ENCODE data around the gene BCL6B.
"Not testable (repeated sequence)": the region's sequence is repeated elsewhere in the genome, so short reads cannot be mapped to it uniquely, and the experiment has no call there.

BCL6B gene

GRCh38 chr17:7043182-7043496, 20.3 kb downstream of the BCL6B start:
- Histone ChIP-seq H3K4me3 (ENCODE audit: insufficient read depth, low read depth, low read length, poor library complexity, severe bottlenecking) (peak overlapping the region; percentile 48), H3K9me3 (ENCODE audit: control insufficient read depth, low read length) (no peaks in the 10 kb centered on the region), H3K4me1 (ENCODE audit: control insufficient read depth, insufficient read depth, low read length, poor library complexity, severe bottlenecking) (peaks cover 39% of the 10 kb centered on the region), H3K36me3 (ENCODE audit: control insufficient read depth, insufficient read depth, low read length) (no peaks in the 10 kb centered on the region), H3K27me3 (replicated peaks; ENCODE audit: control insufficient read depth, insufficient read depth, low read length, poor library complexity, severe bottlenecking) (no peaks in the 10 kb centered on the region), H3K27ac (ENCODE audit: insufficient read depth, low read length, poor library complexity, severe bottlenecking) (no peak overlapping the region)
- DNase-seq, result no peak

- Histone ChIP-seq H3K27ac (ENCODE audit: insufficient read depth, low read length, poor library complexity, severe bottlenecking) (peak within 1 kb of the TSS; percentile 29), H3K4me1 (ENCODE audit: control insufficient read depth, insufficient read depth, low read length, poor library complexity, severe bottlenecking) (peaks cover 39% of the 10 kb centered on the region), H3K36me3 (ENCODE audit: control insufficient read depth, insufficient read depth, low read length) (no peaks in the 10 kb centered on the region)
These were observed 20.8 kb downstream of the BCL6B start, which contains the start of gene SLC16A11 for GRCh38 chr17:7043497-7044198. Gene SLC16A11, minus strand, starts transcription at chr17:7044092. Its CDS starts 579 bp downstream, at chr17:7043513.

DNA sequence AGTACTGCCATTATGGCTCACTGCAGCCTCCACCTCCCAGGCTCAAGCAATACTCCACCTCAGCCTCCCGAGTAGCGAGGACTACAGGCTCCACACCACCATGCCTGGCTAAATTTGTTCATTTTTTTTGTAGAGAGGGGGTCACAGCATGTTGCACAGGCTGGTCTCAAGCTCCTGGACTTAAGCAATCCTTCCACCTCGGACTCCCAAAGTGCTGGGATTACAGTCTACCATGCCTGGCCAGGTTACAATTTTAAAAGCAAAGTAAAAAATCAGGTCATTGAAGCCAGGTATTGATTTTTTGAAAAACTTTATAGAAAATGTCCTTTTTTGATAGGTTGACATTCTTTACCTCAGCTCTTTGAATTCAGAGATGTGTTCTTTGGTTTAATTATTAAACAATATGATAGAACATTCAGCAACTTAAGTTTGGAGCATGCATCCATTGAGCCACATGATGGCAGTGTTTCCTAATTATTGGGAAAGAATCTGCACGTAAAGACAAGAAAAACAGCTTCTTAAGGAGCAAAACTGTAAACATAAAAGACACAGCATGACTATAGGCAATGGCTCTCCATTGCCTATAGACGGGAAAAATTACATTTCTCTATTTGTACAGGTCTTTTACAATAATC, 22.8 kb downstream of the BCL6B start:
- H3K36me3 ChIP-seq (ENCODE audit: control insufficient read depth, insufficient read depth, low read length), result no peaks in the 10 kb centered on the region
- no peaks in the 10 kb centered on the region for H3K9me3 ChIP-seq (ENCODE audit: control insufficient read depth, low read length)
- peaks cover 39% of the 10 kb centered on the region for H3K4me1 ChIP-seq (ENCODE audit: control insufficient read depth, insufficient read depth, low read length, poor library complexity, severe bottlenecking)
- H3K27ac ChIP-seq (ENCODE audit: insufficient read depth, low read length, poor library complexity, severe bottlenecking), result peak overlapping the region; percentile 77
- DNase-seq, result peak in 1 of 3 donors; percentile 29
- H3K4me3 ChIP-seq (ENCODE audit: insufficient read depth, low read depth, low read length, poor library complexity, severe bottlenecking), result peak overlapping the region; percentile 46
- no peaks in the 10 kb centered on the region for H3K27me3 ChIP-seq (replicated peaks; ENCODE audit: control insufficient read depth, insufficient read depth, low read length, poor library complexity, severe bottlenecking)

More at GRCh38 chr17:7043497-7044198, 20.8 kb downstream of the BCL6B start, which contains the start of gene SLC16A11:
- DNase-seq, result no peak
- peak within 1 kb of the TSS; percentile 48 for H3K4me3 ChIP-seq (ENCODE audit: insufficient read depth, low read depth, low read length, poor library complexity, severe bottlenecking)
- H3K9me3 ChIP-seq (ENCODE audit: control insufficient read depth, low read length), result no peaks in the 10 kb centered on the region
- no peaks in the 10 kb centered on the region for H3K27me3 ChIP-seq (replicated peaks; ENCODE audit: control insufficient read depth, insufficient read depth, low read length, poor library complexity, severe bottlenecking)

DNA sequence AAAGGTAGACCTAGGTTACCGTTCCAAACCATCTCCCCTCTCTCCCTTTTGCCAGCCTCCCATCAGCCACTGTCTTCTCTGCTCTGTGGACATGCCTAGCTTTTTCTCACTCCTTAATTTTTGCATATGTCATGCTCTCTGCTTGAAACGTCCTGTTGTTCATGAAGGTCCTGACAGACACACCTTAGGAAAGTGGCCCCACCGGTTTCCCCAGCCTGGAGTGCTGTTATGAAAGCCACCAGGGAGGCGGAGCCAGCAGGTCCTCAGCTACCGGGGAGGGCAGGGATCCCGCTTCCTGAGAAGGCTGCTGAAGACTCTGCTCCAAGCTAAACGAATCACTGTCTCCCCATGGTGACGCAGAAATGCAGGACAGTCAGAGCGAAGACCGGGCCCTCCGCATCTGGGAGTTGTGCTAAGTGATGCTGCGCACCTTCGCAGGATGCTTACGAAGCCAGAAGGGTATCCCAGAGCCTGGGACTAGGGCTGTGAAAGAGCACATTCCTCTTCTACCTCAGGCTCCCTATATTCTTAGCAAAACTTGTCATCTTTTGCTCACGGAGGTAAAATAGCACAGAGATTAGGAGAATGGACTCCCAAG, 23.4 kb downstream of the BCL6B start:
- Histone ChIP-seq H3K27me3 (replicated peaks; ENCODE audit: control insufficient read depth, insufficient read depth, low read length, poor library complexity, severe bottlenecking) (no peaks in the 10 kb centered on the region), H3K4me1 (ENCODE audit: control insufficient read depth, insufficient read depth, low read length, poor library complexity, severe bottlenecking) (peaks cover 39% of the 10 kb centered on the region), H3K4me3 (ENCODE audit: insufficient read depth, low read depth, low read length, poor library complexity, severe bottlenecking) (peak overlapping the region; percentile 46), H3K36me3 (ENCODE audit: control insufficient read depth, insufficient read depth, low read length) (no peaks in the 10 kb centered on the region), H3K9me3 (ENCODE audit: control insufficient read depth, low read length) (no peaks in the 10 kb centered on the region), H3K27ac (ENCODE audit: insufficient read depth, low read length, poor library complexity, severe bottlenecking) (peak overlapping the region; percentile 77)
- peak in 1 of 3 donors; percentile 37 for DNase-seq

GRCh38 chr17:7046725-7047397, 24.0 kb downstream of the BCL6B start:
- H3K27me3 ChIP-seq (replicated peaks; ENCODE audit: control insufficient read depth, insufficient read depth, low read length, poor library complexity, severe bottlenecking); H3K36me3 ChIP-seq (ENCODE audit: control insufficient read depth, insufficient read depth, low read length); H3K9me3 ChIP-seq (ENCODE audit: control insufficient read depth, low read length): not testable (repeated sequence)
- Histone ChIP-seq H3K4me1 (ENCODE audit: control insufficient read depth, insufficient read depth, low read length, poor library complexity, severe bottlenecking) (peaks cover 35% of the 10 kb centered on the region), H3K4me3 (ENCODE audit: insufficient read depth, low read depth, low read length, poor library complexity, severe bottlenecking) (peak overlapping the region; percentile 46), H3K27ac (ENCODE audit: insufficient read depth, low read length, poor library complexity, severe bottlenecking) (peak overlapping the region; percentile 77)
- DNase-seq, result peak; percentile 68 to 80 (median 73)

DNA sequence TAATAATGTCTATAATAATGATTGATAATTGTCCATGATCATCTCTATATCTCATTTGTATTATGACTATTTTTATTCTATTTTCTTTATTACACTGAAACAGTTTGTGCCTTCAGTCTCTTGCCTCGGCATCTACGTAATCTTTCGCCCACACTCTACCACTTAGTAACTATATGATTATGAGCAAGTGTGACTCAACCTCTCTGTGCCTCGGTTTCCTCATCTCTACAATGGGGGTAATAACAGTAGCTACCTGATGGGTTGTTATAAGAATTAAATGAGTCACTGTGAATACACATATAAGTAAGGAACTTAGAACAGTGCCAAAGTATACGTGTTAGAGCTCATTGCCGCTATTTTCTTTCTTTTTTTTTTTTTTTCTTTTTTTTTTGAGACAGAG, 24.7 kb downstream of the BCL6B start:
- peak overlapping the region; percentile 77 for H3K27ac ChIP-seq (ENCODE audit: insufficient read depth, low read length, poor library complexity, severe bottlenecking)

GRCh38 chr17:7048968-7049367, 26.1 kb downstream of the BCL6B start:
- Histone ChIP-seq H3K27ac (ENCODE audit: insufficient read depth, low read length, poor library complexity, severe bottlenecking) (no peak overlapping the region), H3K9me3 (ENCODE audit: control insufficient read depth, low read length) (no peaks in the 10 kb centered on the region), H3K4me1 (ENCODE audit: control insufficient read depth, insufficient read depth, low read length, poor library complexity, severe bottlenecking) (peaks cover 14% of the 10 kb centered on the region), H3K4me3 (ENCODE audit: insufficient read depth, low read depth, low read length, poor library complexity, severe bottlenecking) (no peak overlapping the region), H3K27me3 (replicated peaks; ENCODE audit: control insufficient read depth, insufficient read depth, low read length, poor library complexity, severe bottlenecking) (no peaks in the 10 kb centered on the region), H3K36me3 (ENCODE audit: control insufficient read depth, insufficient read depth, low read length) (no peaks in the 10 kb centered on the region)
- DNase-seq, result no peak

More for the DNA sequence above, 24.7 kb downstream of the BCL6B start:
- H3K27me3 ChIP-seq (replicated peaks; ENCODE audit: control insufficient read depth, insufficient read depth, low read length, poor library complexity, severe bottlenecking), result no peaks in the 10 kb centered on the region
- H3K4me1 ChIP-seq (ENCODE audit: control insufficient read depth, insufficient read depth, low read length, poor library complexity, severe bottlenecking), result peaks cover 28% of the 10 kb centered on the region
- DNase-seq, result no peak
- no peaks in the 10 kb centered on the region for H3K36me3 ChIP-seq (ENCODE audit: control insufficient read depth, insufficient read depth, low read length)
- H3K9me3 ChIP-seq (ENCODE audit: control insufficient read depth, low read length), result no peaks in the 10 kb centered on the region
- no peak overlapping the region for H3K4me3 ChIP-seq (ENCODE audit: insufficient read depth, low read depth, low read length, poor library complexity, severe bottlenecking)

DNA sequence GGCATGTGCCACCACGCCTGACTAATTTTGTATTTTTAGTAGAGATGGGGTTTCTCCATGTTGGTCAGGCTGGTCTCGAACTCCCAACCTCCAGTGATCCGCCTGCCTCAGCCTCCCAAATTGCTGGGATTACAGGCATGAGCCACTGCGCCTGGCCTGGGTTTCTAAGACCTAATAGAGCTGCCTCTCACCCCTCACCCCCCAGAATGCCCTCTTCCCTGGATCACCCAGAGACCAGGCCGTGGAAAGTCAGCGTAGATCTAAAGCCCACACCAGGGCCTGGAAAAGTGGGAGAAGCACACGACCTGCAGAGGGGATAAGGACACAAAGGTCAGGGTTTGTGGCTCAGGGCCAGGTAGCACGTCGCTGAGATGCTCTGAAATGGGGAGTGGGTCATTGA, 27.7 kb downstream of the BCL6B start:
- not testable (repeated sequence) for H3K27ac ChIP-seq (ENCODE audit: insufficient read depth, low read length, poor library complexity, severe bottlenecking); H3K9me3 ChIP-seq (ENCODE audit: control insufficient read depth, low read length); H3K27me3 ChIP-seq (replicated peaks; ENCODE audit: control insufficient read depth, insufficient read depth, low read length, poor library complexity, severe bottlenecking); DNase-seq; H3K36me3 ChIP-seq (ENCODE audit: control insufficient read depth, insufficient read depth, low read length); H3K4me3 ChIP-seq (ENCODE audit: insufficient read depth, low read depth, low read length, poor library complexity, severe bottlenecking)
- peaks cover 12% of the 10 kb centered on the region for H3K4me1 ChIP-seq (ENCODE audit: control insufficient read depth, insufficient read depth, low read length, poor library complexity, severe bottlenecking)

- no peaks in the 10 kb centered on the region for H3K27me3 ChIP-seq (replicated peaks; ENCODE audit: control insufficient read depth, insufficient read depth, low read length, poor library complexity, severe bottlenecking)
- no peak for DNase-seq
- H3K4me1 ChIP-seq (ENCODE audit: control insufficient read depth, insufficient read depth, low read length, poor library complexity, severe bottlenecking), result no peaks in the 10 kb centered on the region
- H3K4me3 ChIP-seq (ENCODE audit: insufficient read depth, low read depth, low read length, poor library complexity, severe bottlenecking), result no peak overlapping the region
- no peaks in the 10 kb centered on the region for H3K9me3 ChIP-seq (ENCODE audit: control insufficient read depth, low read length)
- no peak overlapping the region for H3K27ac ChIP-seq (ENCODE audit: insufficient read depth, low read length, poor library complexity, severe bottlenecking)
- no peaks in the 10 kb centered on the region for H3K36me3 ChIP-seq (ENCODE audit: control insufficient read depth, insufficient read depth, low read length)
These were observed 33.5 kb downstream of the BCL6B start for GRCh38 chr17:7056386-7056785.

All from effector memory CD4-positive, alpha-beta T cell (primary cell).